Small intestine (tissue), 7 donors: ENCODE results near the gene MPL. TPM values are rescaled to one million over a fixed set of nuclear protein-coding genes. Genes with fewer than 3 reads are reported as not detected.

ENCODE experiments used
- DNase-seq, 2 donors: peaks; one replicate each; pipeline versions ENCODE4 v3.0.0 to v3.0.0-alpha.2; 2013
- FAIRE-seq: peaks from 2 replicates; lab custom pipeline; 2012; peaks lifted over from hg19 to GRCh38; lab: Jason Lieb, UNC
- H3K27ac ChIP-seq, 3 donors: one replicate each; pipeline ENCODE4 v1.5.1; 2013; ENCODE audit warnings: low read length in 2 of 3, mild to moderate bottlenecking in 2 of 3, control low read depth in 1 of 3, inconsistent platforms in 1 of 3, low read depth in 1 of 3, moderate library complexity in 1 of 3
- H3K27me3 ChIP-seq, 3 donors: one replicate each; pipeline ENCODE4 v1.6.1; 2013; ENCODE audit warnings: low read length in 3 of 3, inconsistent platforms in 1 of 3; ENCODE audit not compliant: control insufficient read depth in 3 of 3, insufficient read depth in 3 of 3
- H3K36me3 ChIP-seq, 3 donors: one replicate each; pipeline ENCODE4 v1.6.1; 2013; ENCODE audit warnings: low read length in 3 of 3, inconsistent platforms in 1 of 3, low read depth in 1 of 3, mild to moderate bottlenecking in 1 of 3, moderate library complexity in 1 of 3; ENCODE audit not compliant: control insufficient read depth in 3 of 3, insufficient read depth in 2 of 3
- H3K4me1 ChIP-seq, 3 donors: one replicate each; pipeline ENCODE4 v1.6.1; 2013; ENCODE audit warnings: low read length in 2 of 3, inconsistent platforms in 1 of 3, low read depth in 1 of 3, mild to moderate bottlenecking in 1 of 3, moderate library complexity in 1 of 3; ENCODE audit not compliant: control insufficient read depth in 3 of 3, insufficient read depth in 2 of 3
- H3K4me3 ChIP-seq, 3 donors: one replicate each; pipeline ENCODE4 v1.5.1; 2013; ENCODE audit warnings: low read length in 3 of 3, control low read depth in 1 of 3, inconsistent platforms in 1 of 3, low read depth in 1 of 3, mild to moderate bottlenecking in 1 of 3, moderate library complexity in 1 of 3
- H3K9me3 ChIP-seq, 2 donors: one replicate each; pipeline ENCODE4 v1.6.1; 2013; ENCODE audit warnings: low read depth in 1 of 2, low read length in 1 of 2; ENCODE audit not compliant: control insufficient read depth in 2 of 2, insufficient read depth in 1 of 2
- WGBS, 3 donors: extraction: QIAGEN DNeasy Blood & Tissue Kit; methylation state at CpG; one replicate each; pipeline ENCODE4 v1.1.7; 2013; 5-methylcytosine and 5-hydroxymethylcytosine counted together
- polyA plus RNA-seq, 4 donors: library from polyadenylated mRNA; stranded (reverse) in 3 of 4; unstranded in 1 of 4; fragments of 200-250 nt in 3 of 4; fragments of 120-200 nt in 1 of 4; gene quantifications; one replicate each; pipeline versions ENCODE4 v1.2.1 to v1.2.3, GENCODE V29; 2013
- donor health status: healthy with polysubstance abuse.
- donor health status: control.
- donor health status: control.
- donor health status: Bipolar disorder and iron deficiency.
- donor health status: healthy.

MPL gene
- polyA plus RNA-seq, 4 donors = 0.16 TPM; not detected in 3

DNA sequence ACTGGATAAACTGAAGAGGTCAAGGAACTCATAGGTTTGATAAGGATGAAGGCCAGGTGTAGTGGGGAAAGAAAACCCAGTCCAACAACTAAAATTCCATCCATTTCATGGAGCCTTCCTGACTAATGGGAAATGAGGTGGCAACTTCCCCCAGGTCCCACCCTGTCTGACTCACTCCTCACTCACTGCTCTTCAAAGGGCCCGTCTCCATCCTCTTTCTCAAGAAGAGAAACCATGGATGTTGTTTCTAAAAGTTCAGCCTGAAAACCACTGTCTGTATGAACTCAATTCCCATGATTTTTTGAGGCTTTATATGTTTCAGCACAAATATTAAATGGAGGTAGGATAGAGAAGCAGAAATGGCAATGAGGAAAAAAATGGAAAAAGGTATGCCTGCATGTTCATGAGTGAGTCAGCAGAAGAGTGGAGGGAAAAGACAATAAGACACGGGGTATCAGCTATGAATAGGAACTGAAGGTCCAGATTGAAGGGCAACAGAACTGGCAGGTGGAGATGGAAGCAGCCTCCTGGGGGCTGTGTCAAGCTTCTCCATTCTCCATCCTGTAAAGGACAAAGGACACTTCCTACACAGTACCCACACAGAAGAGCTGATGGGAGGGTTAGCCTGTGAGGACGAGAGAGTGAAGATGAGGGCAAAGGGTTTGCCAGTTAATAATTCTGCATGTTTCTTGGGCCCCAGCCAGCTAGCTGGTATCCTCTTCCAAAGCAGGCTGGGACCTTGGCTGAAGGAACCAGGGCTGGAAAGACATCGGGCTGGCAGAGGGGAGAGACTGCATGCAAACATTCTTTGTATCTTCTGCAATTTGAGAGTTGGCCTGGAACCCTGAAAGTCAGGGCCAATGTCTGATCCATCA, 35.7 kb downstream of the MPL start:
- DNase-seq (peak in 1 of 2 donors; percentile 47), FAIRE-seq (no peak)
- peaks cover 2 to 12% (median 8%) of the 10 kb centered on the region in 3 donors for H3K4me1 ChIP-seq
- peak overlapping the region in 1 of 3 donors; percentile 22 for H3K27ac ChIP-seq
- no peaks in the 10 kb centered on the region for H3K27me3 ChIP-seq
- peaks cover 0 to 2% (median 0%) of the 10 kb centered on the region in 3 donors for H3K36me3 ChIP-seq
- WGBS, 3 donors = 21 to 58% (median 35%) methylated on average over 4 of the region's 4 CpGs
- H3K4me3 ChIP-seq = no peak overlapping the region
- no peaks in the 10 kb centered on the region for H3K9me3 ChIP-seq

DNA sequence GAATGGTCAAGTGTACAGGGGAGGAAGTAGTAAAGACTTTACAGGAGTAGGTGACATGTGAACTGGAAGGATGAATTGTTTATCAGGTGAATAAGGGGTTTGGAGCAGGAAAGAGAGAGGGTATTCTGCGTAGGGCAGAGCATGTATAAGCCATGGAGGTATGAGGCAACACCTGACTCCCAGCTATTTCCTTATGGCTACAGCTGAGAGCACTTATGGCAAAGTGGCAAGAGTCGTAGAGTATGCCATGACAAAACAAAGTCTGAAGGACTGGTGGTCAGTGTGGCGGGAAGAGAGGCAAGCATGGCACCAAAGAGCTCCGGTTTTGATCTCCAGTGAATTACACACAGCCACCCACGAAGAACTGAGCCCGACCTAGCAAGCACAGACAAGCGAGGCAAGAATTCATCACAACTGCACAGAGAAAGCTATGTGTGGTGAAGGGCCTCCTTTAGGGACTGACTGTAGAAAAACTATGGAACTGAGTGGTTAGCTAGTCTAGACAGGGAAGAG, 39.2 kb downstream of the MPL start:
- no peaks in the 10 kb centered on the region for H3K27me3 ChIP-seq
- no peak overlapping the region for H3K4me3 ChIP-seq

DNA sequence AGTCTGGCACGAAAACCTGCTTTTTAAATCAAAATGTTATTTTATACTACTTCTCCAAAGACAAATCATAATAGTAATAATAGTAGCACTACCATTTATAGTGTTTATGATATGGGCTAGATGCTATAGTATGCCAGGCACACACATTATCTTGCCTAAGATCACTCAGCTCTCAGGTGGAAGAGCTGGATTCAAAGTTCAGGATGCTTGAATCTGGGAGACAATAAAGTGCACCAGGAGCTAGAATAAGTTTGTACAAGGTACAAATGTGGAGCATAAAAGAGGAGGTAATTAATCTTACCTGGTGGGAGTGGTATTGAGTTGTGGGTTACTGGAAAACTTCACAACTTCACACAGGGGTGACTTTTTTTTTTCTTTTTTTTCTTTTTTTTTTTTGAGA, 40.2 kb downstream of the MPL start:
- Histone ChIP-seq H3K27ac (no peak overlapping the region), H3K4me1 (peaks cover 3 to 5% (median 4%) of the 10 kb centered on the region in 3 donors), H3K4me3 (no peak overlapping the region), H3K9me3 (no peaks in the 10 kb centered on the region), H3K27me3 (no peaks in the 10 kb centered on the region), H3K36me3 (peaks cover 0 to 10% (median 2%) of the 10 kb centered on the region in 3 donors)
- WGBS, 3 donors = 68 to 86% (median 79%) methylated on average over 1 of the region's 1 CpG
- FAIRE-seq = no peak
- DNase-seq = peak in 1 of 2 donors; percentile 70

More for the DNA sequence above, 39.2 kb downstream of the MPL start:
- WGBS, 3 donors = 88 to 93% (median 88%) methylated on average over 7 of the region's 7 CpGs
- H3K36me3 ChIP-seq = peaks cover 0 to 2% (median 2%) of the 10 kb centered on the region in 3 donors
- H3K27ac ChIP-seq = no peak overlapping the region
- H3K9me3 ChIP-seq = no peaks in the 10 kb centered on the region
- FAIRE-seq (no peak), DNase-seq (no peak)
- peaks cover 2 to 4% (median 3%) of the 10 kb centered on the region in 3 donors for H3K4me1 ChIP-seq

DNA sequence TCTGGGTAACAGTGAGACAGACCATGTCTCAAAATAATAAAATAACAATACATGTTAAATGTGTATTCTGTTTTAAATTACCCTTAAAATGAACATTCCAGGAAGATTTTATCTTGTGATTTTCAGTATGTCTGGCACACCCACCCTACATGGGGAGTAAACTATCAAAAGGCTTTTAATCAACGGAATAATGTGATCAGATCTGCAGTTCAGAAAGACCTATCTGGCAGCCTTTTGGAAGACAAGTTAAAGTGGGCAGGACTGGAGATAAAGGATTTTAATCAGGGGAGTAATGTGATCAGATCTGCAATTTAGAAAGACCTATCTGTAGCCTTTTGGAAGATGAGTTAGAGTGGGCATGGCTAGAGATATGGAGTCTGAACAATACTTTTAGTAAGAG, 41.9 kb downstream of the MPL start:
- peaks cover 0 to 3% (median 3%) of the 10 kb centered on the region in 3 donors for H3K4me1 ChIP-seq

DNA sequence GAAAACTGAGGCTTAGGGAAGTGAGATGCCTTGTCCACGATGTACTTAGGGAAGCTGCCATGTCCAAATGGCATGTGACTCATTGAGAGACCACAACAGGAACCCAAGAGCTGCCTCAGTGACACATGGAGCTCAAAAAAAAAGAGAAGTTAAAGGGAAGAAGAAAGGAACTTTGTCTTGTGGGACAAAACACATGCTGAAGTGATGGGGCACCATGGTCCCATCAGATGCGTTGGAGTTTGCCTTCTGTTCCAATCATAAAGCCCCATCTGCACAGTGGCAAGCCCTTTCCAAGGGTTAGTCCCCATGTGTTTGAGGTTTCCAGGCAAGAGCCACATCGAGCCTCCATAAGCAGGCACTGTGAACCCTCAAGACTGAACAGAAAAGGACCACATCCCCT, 44.0 kb downstream of the MPL start:
- WGBS, 3 donors = 65 to 71% (median 68%) methylated on average over 3 of the region's 3 CpGs
- Histone ChIP-seq H3K27me3 (no peaks in the 10 kb centered on the region), H3K27ac (peak overlapping the region in 1 of 3 donors; percentile 6), H3K4me3 (no peak overlapping the region), H3K36me3 (peaks cover 16 to 30% (median 19%) of the 10 kb centered on the region in 3 donors), H3K4me1 (peaks cover 0 to 3% (median 3%) of the 10 kb centered on the region in 3 donors), H3K9me3 (no peaks in the 10 kb centered on the region)
- no peak for DNase-seq
- FAIRE-seq = no peak

More for the DNA sequence above, 41.9 kb downstream of the MPL start:
- 92 to 98% (median 95%) methylated on average over 1 of the region's 1 CpG for WGBS, 3 donors
- Histone ChIP-seq H3K27me3 (no peaks in the 10 kb centered on the region), H3K9me3 (no peaks in the 10 kb centered on the region), H3K36me3 (peaks cover 6 to 21% (median 7%) of the 10 kb centered on the region in 3 donors), H3K4me3 (no peak overlapping the region), H3K27ac (no peak overlapping the region)
- DNase-seq (no peak), FAIRE-seq (no peak)

DNA sequence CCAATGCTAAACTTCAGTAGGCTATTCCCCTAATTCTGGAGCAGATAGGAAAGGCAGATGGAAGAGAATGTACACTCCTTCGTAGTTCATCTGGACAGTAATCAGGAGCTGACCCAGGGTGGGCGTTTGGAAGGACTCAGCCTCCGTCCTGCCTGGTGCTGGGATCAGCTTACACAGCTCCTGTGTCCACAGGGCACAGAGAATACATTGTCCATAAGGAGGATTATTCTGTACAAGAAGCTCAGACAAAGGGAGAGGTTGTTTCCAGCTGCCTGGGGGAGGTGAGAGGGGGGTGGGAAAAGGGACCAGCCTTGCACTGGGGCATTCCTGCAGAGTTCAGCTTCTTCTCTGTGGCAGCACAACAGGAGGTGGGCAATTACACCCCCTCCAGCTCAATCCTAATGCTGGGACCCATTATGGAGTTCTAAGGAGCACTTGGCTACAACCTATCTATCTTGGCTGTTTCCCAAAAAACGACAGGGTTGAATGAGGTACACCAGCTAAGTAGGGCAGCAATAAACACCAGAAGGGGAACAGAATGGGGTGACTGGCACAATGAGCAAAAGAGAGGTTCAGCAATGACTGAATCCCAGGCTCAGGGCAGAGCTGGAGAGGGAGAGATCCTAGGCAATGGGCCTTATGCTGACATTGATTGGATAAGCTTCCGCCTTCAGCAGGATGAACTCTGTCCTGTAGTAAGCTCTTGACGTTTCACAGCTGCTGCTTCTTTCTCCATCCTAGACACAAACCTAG, 44.6 kb downstream of the MPL start:
- Histone ChIP-seq H3K4me1 (peaks cover 0 to 3% (median 3%) of the 10 kb centered on the region in 3 donors), H3K36me3 (peaks cover 16 to 33% (median 20%) of the 10 kb centered on the region in 3 donors), H3K27ac (peak overlapping the region in 2 of 3 donors; percentile 6 to 17), H3K9me3 (no peaks in the 10 kb centered on the region), H3K27me3 (no peaks in the 10 kb centered on the region), H3K4me3 (no peak overlapping the region)
- DNase-seq = peak; percentile 30 to 66
- WGBS, 3 donors = 36 to 53% (median 42%) methylated on average over 6 of the region's 6 CpGs
- no peak for FAIRE-seq

DNA sequence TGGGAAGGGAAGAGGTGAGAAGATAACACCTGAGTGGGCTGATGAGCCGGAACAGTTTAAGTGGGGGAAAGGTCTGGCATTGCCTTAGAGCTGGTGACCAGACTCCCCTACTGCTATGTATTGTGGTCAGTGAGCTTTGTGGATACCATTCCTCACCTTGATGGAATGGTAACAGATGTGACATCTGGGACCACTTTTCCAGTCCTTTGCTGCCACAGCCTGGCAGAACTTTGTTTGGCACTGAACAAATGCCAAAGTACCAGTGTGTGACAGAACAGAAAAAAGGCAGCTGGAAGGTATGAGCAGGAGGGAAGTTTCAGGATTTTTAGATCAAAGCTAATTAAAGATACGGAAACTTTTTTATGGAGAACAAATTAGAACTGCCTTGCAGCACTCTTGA, 45.8 kb downstream of the MPL start:
- Histone ChIP-seq H3K4me3 (no peak overlapping the region), H3K9me3 (no peaks in the 10 kb centered on the region), H3K36me3 (peaks cover 19 to 35% (median 20%) of the 10 kb centered on the region in 3 donors), H3K27me3 (no peaks in the 10 kb centered on the region), H3K27ac (no peak overlapping the region), H3K4me1 (peaks cover 0 to 9% (median 4%) of the 10 kb centered on the region in 3 donors)
- FAIRE-seq (no peak), DNase-seq (peak in 1 of 2 donors; percentile 32)
- 64 to 94% (median 92%) methylated on average over 2 of the region's 2 CpGs for WGBS, 3 donors

DNA sequence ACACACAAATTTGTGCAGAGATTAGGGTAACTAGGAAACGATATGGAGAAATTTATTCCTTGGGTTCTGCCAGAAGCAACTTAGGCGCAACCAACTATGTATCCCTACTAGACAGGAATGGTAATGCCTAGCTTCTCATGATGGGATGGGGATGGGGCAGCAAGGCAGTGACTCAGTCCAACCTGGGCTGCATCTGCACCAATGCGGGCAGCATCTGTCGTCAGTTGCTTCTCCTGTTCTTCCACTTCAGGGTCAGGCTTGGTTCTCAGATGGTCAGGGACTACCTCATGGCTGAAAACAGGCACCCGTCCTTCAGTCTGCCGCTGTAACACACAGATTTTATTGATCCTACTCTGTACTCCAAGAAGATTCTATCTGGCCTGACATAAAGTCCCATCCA, 49.1 kb downstream of the MPL start:
- FAIRE-seq (no peak), DNase-seq (no peak)
- no peaks in the 10 kb centered on the region for H3K27me3 ChIP-seq
- 93 to 97% (median 97%) methylated on average over 6 of the region's 6 CpGs for WGBS, 3 donors
- H3K36me3 ChIP-seq = peaks cover 19 to 34% (median 20%) of the 10 kb centered on the region in 3 donors
- peaks cover 2 to 13% (median 11%) of the 10 kb centered on the region in 3 donors for H3K4me1 ChIP-seq
- H3K4me3 ChIP-seq = no peak overlapping the region
- H3K27ac ChIP-seq = no peak overlapping the region
- no peaks in the 10 kb centered on the region for H3K9me3 ChIP-seq
